HCT116 (cell line): Measurements from ENCODE around the gene CGNL1.

Source experiments
- FOSL1 ChIP-seq: IDR thresholded peaks from 2 replicates; pipeline ENCODE4 v1.6.1; 2012; ENCODE audit warnings: low read depth
- JUND ChIP-seq: IDR thresholded peaks from 2 replicates; pipeline ENCODE4 v1.6.1; 2012
- POLR2A ChIP-seq: IDR thresholded peaks from 2 replicates; pipeline ENCODE4 v1.7.0; 2011; ENCODE audit warnings: borderline replicate concordance; ENCODE audit not compliant: insufficient read depth, insufficient read length; ENCODE audit errors: extremely low read depth
- POLR2AphosphoS5 ChIP-seq: IDR thresholded peaks from 2 replicates; pipeline ENCODE4 v1.6.1; 2011; ENCODE audit warnings: mild to moderate bottlenecking, low read depth, low read length, moderate library complexity
- TCF7L2 ChIP-seq: IDR thresholded peaks from 2 replicates; pipeline ENCODE4 v1.7.0; 2011; ENCODE audit warnings: borderline replicate concordance, inconsistent platforms; ENCODE audit not compliant: insufficient read depth, insufficient read length; ENCODE audit errors: extremely low read depth
- ZNF274 ChIP-seq: fragments of 200-500 bp; sonication (Bioruptor generic); IDR thresholded peaks from 2 replicates; pipeline ENCODE4 v1.6.1; 2014; ENCODE audit warnings: mild to moderate bottlenecking, low read depth, low read length, inconsistent platforms
- TF ChIP-seq, protein P1 (sequence below), 3 experiments: fragments of 200-600 bp in 1 of 3; sonication (generic) in 1 of 3; IDR thresholded peaks in 2 of 3; conservative IDR thresholded peaks in 1 of 3; 2 replicates each; pipeline ENCODE4 v1.5.1; 2012 to 2017; ENCODE audit warnings: low read depth in 2 of 3, low read length in 2 of 3, antibody characterized with exemption in 1 of 3, borderline replicate concordance in 1 of 3, control low read depth in 1 of 3, mild to moderate bottlenecking in 1 of 3, mixed read lengths in 1 of 3, mixed run types in 1 of 3, moderate library complexity in 1 of 3; ENCODE audit not compliant: insufficient read depth in 1 of 3
- TF ChIP-seq, protein P2 (sequence below): IDR thresholded peaks from 2 replicates; pipeline ENCODE4 v1.6.1; 2012

DNA sequence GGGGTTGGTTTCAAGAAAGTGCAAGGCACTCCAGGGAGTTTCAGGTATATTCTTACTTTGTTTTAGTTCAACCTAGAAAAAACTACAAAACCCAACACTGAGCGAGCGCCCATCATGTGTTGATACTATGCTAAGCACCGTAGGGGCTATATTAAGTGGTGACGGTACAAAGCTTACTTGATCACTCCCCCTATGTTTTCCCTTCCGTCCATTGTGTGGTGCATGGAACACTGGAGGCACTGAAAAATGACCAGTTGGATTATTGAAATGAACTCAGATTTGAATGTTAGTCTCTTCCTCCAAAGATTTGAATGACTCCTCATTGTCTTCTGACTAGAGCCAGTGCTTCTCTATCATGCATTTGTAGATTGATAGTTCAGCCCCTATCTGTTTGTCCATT lies 222.0 kb downstream of the CGNL1 start:
- TF ChIP-seq POLR2AphosphoS5 (no peak), POLR2A (no peak), TCF7L2 (no peak), JUND (no peak), ZNF274 (no peak), FOSL1 (no peak)
- TF ChIP-seq, protein P1, sequence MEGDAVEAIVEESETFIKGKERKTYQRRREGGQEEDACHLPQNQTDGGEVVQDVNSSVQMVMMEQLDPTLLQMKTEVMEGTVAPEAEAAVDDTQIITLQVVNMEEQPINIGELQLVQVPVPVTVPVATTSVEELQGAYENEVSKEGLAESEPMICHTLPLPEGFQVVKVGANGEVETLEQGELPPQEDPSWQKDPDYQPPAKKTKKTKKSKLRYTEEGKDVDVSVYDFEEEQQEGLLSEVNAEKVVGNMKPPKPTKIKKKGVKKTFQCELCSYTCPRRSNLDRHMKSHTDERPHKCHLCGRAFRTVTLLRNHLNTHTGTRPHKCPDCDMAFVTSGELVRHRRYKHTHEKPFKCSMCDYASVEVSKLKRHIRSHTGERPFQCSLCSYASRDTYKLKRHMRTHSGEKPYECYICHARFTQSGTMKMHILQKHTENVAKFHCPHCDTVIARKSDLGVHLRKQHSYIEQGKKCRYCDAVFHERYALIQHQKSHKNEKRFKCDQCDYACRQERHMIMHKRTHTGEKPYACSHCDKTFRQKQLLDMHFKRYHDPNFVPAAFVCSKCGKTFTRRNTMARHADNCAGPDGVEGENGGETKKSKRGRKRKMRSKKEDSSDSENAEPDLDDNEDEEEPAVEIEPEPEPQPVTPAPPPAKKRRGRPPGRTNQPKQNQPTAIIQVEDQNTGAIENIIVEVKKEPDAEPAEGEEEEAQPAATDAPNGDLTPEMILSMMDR (IDR thresholded peaks at IDR 0.05 in 2 of 3, conservative IDR thresholded peaks at IDR 0.05 in 1 of 3; ENCODE audit: borderline replicate concordance in 1 of 3, insufficient read depth in 1 of 3, low read depth in 2 of 3, low read length in 2 of 3): no peak
- TF ChIP-seq, protein P2, sequence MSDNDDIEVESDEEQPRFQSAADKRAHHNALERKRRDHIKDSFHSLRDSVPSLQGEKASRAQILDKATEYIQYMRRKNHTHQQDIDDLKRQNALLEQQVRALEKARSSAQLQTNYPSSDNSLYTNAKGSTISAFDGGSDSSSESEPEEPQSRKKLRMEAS: no peak
